GM18861 (cell line): ENCODE results near the gene ZNF91.
"Not testable (repeated sequence)": the region's sequence is repeated elsewhere in the genome, so short reads cannot be mapped to it uniquely, and the experiment has no call there.

Experiments
- ATAC-seq: cut with Tn5 transposase; IDR thresholded peaks from one replicate; pipeline ENCODE4 v1.9.1; 2021; ENCODE audit not compliant: unreplicated experiment

Gene ZNF91

GRCh38 chr19:23395041-23395721 is at the start of gene ZNF91:
ZNF91 (minus strand) TSS chr19:23395471; CDS start chr19:23395354, 117 bp downstream.
- peak; percentile 98 for ATAC-seq

- ATAC-seq, result no peak
Observed at GRCh38 chr19:23440791-23441190, 45.5 kb upstream of the ZNF91 start.

- ATAC-seq, result no peak
Observed at GRCh38 chr19:23440207-23440606, 44.9 kb upstream of the ZNF91 start.

GRCh38 chr19:23439623-23440022 is 44.4 kb upstream of the ZNF91 start:
- ATAC-seq, result no peak

GRCh38 chr19:23437901-23438300 is 42.6 kb upstream of the ZNF91 start:
- ATAC-seq, result no peak

- no peak for ATAC-seq
Observed at GRCh38 chr19:23436944-23437343, 41.7 kb upstream of the ZNF91 start.

GRCh38 chr19:23436318-23436717 is 41.0 kb upstream of the ZNF91 start:
- ATAC-seq, result no peak

GRCh38 chr19:23420824-23421223 is 25.6 kb upstream of the ZNF91 start:
- ATAC-seq, result no peak

GRCh38 chr19:23419261-23419660 is 24.0 kb upstream of the ZNF91 start:
- ATAC-seq, result not testable (repeated sequence)

GRCh38 chr19:23415561-23416191 is 20.4 kb upstream of the ZNF91 start:
- no peak for ATAC-seq

GRCh38 chr19:23415034-23415433 is 19.8 kb upstream of the ZNF91 start:
- no peak for ATAC-seq

- ATAC-seq, result no peak
Observed at GRCh38 chr19:23410155-23410554, 14.9 kb upstream of the ZNF91 start.

- ATAC-seq, result no peak
Observed at GRCh38 chr19:23409392-23410048, 14.2 kb upstream of the ZNF91 start.

- no peak for ATAC-seq
Observed at GRCh38 chr19:23407616-23408133, 12.4 kb upstream of the ZNF91 start.

GRCh38 chr19:23406721-23407120 is 11.4 kb upstream of the ZNF91 start:
- no peak for ATAC-seq

- ATAC-seq, result no peak
Observed at GRCh38 chr19:23406091-23406490, 10.8 kb upstream of the ZNF91 start.

- no peak for ATAC-seq
Observed at GRCh38 chr19:23404676-23405075, 9.4 kb upstream of the ZNF91 start.

- no peak for ATAC-seq
Observed at GRCh38 chr19:23403581-23404324, 8.5 kb upstream of the ZNF91 start.

GRCh38 chr19:23403052-23403451 is 7.8 kb upstream of the ZNF91 start:
- ATAC-seq, result no peak

- no peak for ATAC-seq
Observed at GRCh38 chr19:23402388-23402787, 7.1 kb upstream of the ZNF91 start.

- no peak for ATAC-seq
Observed at GRCh38 chr19:23401086-23401610, 5.9 kb upstream of the ZNF91 start.
